Endothelial cell of umbilical vein (primary cell): ENCODE data around the gene CACNG4. TPM values are rescaled to one million over a fixed set of nuclear protein-coding genes. Genes with fewer than 3 reads are reported as not detected.

ENCODE experiments used
- BruUV-seq: library from RNA; stranded (reverse); fragments of 400-500 nt; replicated peaks from 2 replicates; lab custom pipeline; 2021; lab: Mats Ljungman, UMichigan
- CTCF ChIA-PET: fragments of 300-600, 350-600 bp; sonication (Branson Sonifier 250); formaldehyde crosslinking; loops from one replicate; lab custom pipeline; 2021; ENCODE audit warnings: antibody characterized with exemption, inconsistent platforms; lab: Charles Lee
- POLR2A ChIA-PET: fragments of 300-600, 350-600 bp; sonication (Branson Sonifier 250); formaldehyde crosslinking; loops from one replicate; lab custom pipeline; 2021; ENCODE audit warnings: antibody characterized with exemption, inconsistent platforms; lab: Charles Lee
- DNase-seq: peaks from one replicate; pipeline ENCODE4 v3.0.0-alpha.2; 2011; ENCODE audit warnings: low read depth, low spot score
- FAIRE-seq: peaks from 2 replicates; lab custom pipeline; 2011; peaks lifted over from hg19 to GRCh38; lab: Jason Lieb, UNC
- H2AFZ ChIP-seq: 2 replicates; pipeline ENCODE4 v1.6.0; 2012; ENCODE audit warnings: low read depth, low read length, control low read depth, inconsistent platforms
- H3K27ac ChIP-seq: 2 replicates; pipeline ENCODE4 v1.5.1; 2011; ENCODE audit warnings: low read depth, mild to moderate bottlenecking, control low read depth, low read length, moderate library complexity; ENCODE audit not compliant: insufficient read depth
- H3K27me3 ChIP-seq, 2 experiments: 2 replicates each; pipeline versions ENCODE4 v1.6.0 to v1.6.1; 2011; ENCODE audit warnings: low read length in 2 of 2, mixed read lengths in 1 of 2; ENCODE audit not compliant: control insufficient read depth in 2 of 2, insufficient read depth in 2 of 2
- H3K36me3 ChIP-seq, 2 experiments: 2 replicates in 1 of 2; 3 replicates in 1 of 2; pipeline ENCODE4 v1.5.1; 2011; ENCODE audit warnings: low read length in 2 of 2, mild to moderate bottlenecking in 1 of 2, moderate library complexity in 1 of 2; ENCODE audit not compliant: control insufficient read depth in 2 of 2, insufficient read depth in 2 of 2; ENCODE audit errors: extremely low read depth in 1 of 2
- H3K4me1 ChIP-seq: 3 replicates; pipeline ENCODE4 v1.5.1; 2011; ENCODE audit warnings: mild to moderate bottlenecking, low read length; ENCODE audit not compliant: control insufficient read depth, insufficient read depth; ENCODE audit errors: extremely low read depth
- H3K4me2 ChIP-seq: 2 replicates; pipeline ENCODE4 v1.6.1; 2011; ENCODE audit warnings: low read length, control low read depth, mixed read lengths; ENCODE audit not compliant: insufficient read depth
- H3K4me3 ChIP-seq, 3 experiments: fragments of 200-600 bp in 1 of 3; sonication (generic), shearing (Covaris generic) in 1 of 3; replicated peaks in 1 of 3; 2 replicates each; pipeline ENCODE4 v1.5.1; 2011 to 2016; ENCODE audit warnings: control low read depth in 3 of 3, low read length in 3 of 3, mild to moderate bottlenecking in 2 of 3, inconsistent platforms in 1 of 3, low read depth in 1 of 3, moderate library complexity in 1 of 3; ENCODE audit not compliant: insufficient read depth in 1 of 3
- H3K79me2 ChIP-seq: 2 replicates; pipeline ENCODE4 v1.6.0; 2012; ENCODE audit warnings: low read length, inconsistent platforms; ENCODE audit not compliant: control insufficient read depth, insufficient read depth
- H3K9ac ChIP-seq: replicated peaks from 2 replicates; pipeline ENCODE3; 2011; ENCODE audit warnings: low read length, control low read depth; ENCODE audit not compliant: insufficient read depth; ENCODE audit errors: extremely low read depth
- H3K9me1 ChIP-seq: replicated peaks from 3 replicates; pipeline ENCODE4 v1.6.0; 2011; ENCODE audit warnings: mild to moderate bottlenecking, low read length; ENCODE audit not compliant: control insufficient read depth, insufficient read depth; ENCODE audit errors: extremely low read depth
- H3K9me3 ChIP-seq: replicated peaks from 2 replicates; pipeline ENCODE4 v1.5.1; 2012; ENCODE audit warnings: low read length, inconsistent platforms; ENCODE audit not compliant: control insufficient read depth, insufficient read depth
- H4K20me1 ChIP-seq: replicated peaks from 2 replicates; pipeline ENCODE3; 2011; ENCODE audit warnings: mild to moderate bottlenecking, low read length; ENCODE audit not compliant: control insufficient read depth, insufficient read depth; ENCODE audit errors: extremely low read depth
- CTCF ChIP-seq, 2 donors: IDR thresholded peaks; 1 replicate in 1 of 2; 2 replicates in 1 of 2; pipeline ENCODE4 v1.5.1; 2011; ENCODE audit warnings: low read length in 2 of 2, mild to moderate bottlenecking in 2 of 2, moderate library complexity in 2 of 2, control low read depth in 1 of 2, inconsistent platforms in 1 of 2, low read depth in 1 of 2; ENCODE audit not compliant: insufficient read depth in 1 of 2; ENCODE audit errors: extremely low read depth in 1 of 2
- EZH2 ChIP-seq: IDR thresholded peaks from 2 replicates; pipeline ENCODE4 v1.6.1; 2012; ENCODE audit warnings: borderline replicate concordance, low read depth, mild to moderate bottlenecking, moderate library complexity, low read length, inconsistent platforms; ENCODE audit not compliant: severe bottlenecking
- FOS ChIP-seq: IDR thresholded peaks from 2 replicates; pipeline ENCODE4 v1.6.1; 2011; ENCODE audit warnings: mild to moderate bottlenecking, low read length, moderate library complexity, borderline replicate concordance; ENCODE audit not compliant: insufficient read depth
- GATA2 ChIP-seq: IDR thresholded peaks from 2 replicates; pipeline ENCODE4 v1.7.0; 2011; ENCODE audit warnings: low read depth, mild to moderate bottlenecking, moderate library complexity, mixed read lengths, low read length; ENCODE audit not compliant: insufficient read length, insufficient read depth
- JUN ChIP-seq: IDR thresholded peaks from 2 replicates; pipeline ENCODE4 v1.6.1; 2011; ENCODE audit warnings: borderline replicate concordance, low read depth; ENCODE audit not compliant: insufficient read length, insufficient read depth
- MYC ChIP-seq: IDR thresholded peaks from one replicate; pipeline ENCODE4 v1.6.1; 2011; ENCODE audit warnings: mild to moderate bottlenecking, low read depth, low read length
- POLR2A ChIP-seq: IDR thresholded peaks from 2 replicates; pipeline ENCODE4 v1.6.1; 2012; ENCODE audit warnings: low read depth, mild to moderate bottlenecking, control low read depth, low read length
- POLR2AphosphoS5 ChIP-seq: IDR thresholded peaks from 2 replicates; pipeline ENCODE4 v1.6.1; 2012; ENCODE audit warnings: low read depth, mild to moderate bottlenecking, control low read depth, low read length, moderate library complexity; ENCODE audit not compliant: insufficient read depth
- dilution Hi-C: fragments of 300-500 bp; cut with MboI; formaldehyde crosslinking; loops from one replicate; pipeline ENCODE4 v1.15.0; 2019; ENCODE audit warnings: low sequenced_read_pairs; ENCODE audit not compliant: extremely low pct_ligation_motif_present
- intact Hi-C: fragments of 100-400 bp; cut with micrococcal nuclease; formaldehyde crosslinking; loops from one replicate; pipeline ENCODE4 v1.10.0; 2022
- polyA plus RNA-seq, 4 experiments: library from polyadenylated mRNA; depleted of rRNA in 3 of 4; stranded (reverse) in 3 of 4; unstranded in 1 of 4; fragments of >200 nt; gene quantifications; 2 replicates each; pipeline versions ENCODE4 v1.2.1 to v1.2.3, GENCODE V29; 2011 to 2012; ENCODE audit warnings: missing spikeins in 1 of 4
- total RNA-seq: library from RNA; stranded (reverse); gene quantifications from 2 replicates; pipeline ENCODE4 v1.2.3, GENCODE V29; 2021
- TF ChIP-seq, protein P1 (sequence below): IDR thresholded peaks from 2 replicates; pipeline ENCODE4 v1.6.1; 2011; ENCODE audit not compliant: insufficient read depth, insufficient read length

Gene CACNG4
- total and polyA plus RNA-seq, 2 donors (not counting 3 experiments of a cell fraction or from before 2014, with no cell fraction given): not detected

DNA sequence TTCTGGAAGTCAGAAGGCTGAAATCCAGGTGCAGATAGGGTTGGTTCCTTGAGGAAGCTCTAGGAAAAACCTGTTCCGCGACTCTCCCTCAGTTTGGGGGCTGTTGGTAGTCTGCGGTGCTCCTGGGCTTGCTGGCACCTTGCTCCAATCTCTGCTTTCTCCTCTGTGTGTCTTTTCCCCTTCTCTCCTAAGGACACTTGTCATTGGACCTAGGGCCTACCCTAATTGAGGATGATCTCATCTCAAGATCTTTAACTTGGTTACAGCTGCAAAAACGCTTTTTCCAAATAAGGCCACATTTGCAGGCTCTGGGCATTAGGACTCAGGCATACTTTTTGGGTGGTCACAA lies 12.9 kb upstream of the CACNG4 start:
- Histone ChIP-seq H3K4me2 (no peak overlapping the region), H3K9me3 (no peaks in the 10 kb centered on the region), H3K9ac (no peak overlapping the region), H4K20me1 (no peaks in the 10 kb centered on the region), H3K4me1 (peaks cover 4% of the 10 kb centered on the region), H3K36me3 (no peaks in the 10 kb centered on the region), H3K4me3 (no peak overlapping the region), H3K27me3 (peaks cover 4 to 8% of the 10 kb centered on the region in 2 experiments), H3K27ac (no peak overlapping the region), H3K79me2 (no peaks in the 10 kb centered on the region), H3K9me1 (no peaks in the 10 kb centered on the region), H2AFZ (no peak overlapping the region)
- POLR2A ChIA-PET: no interaction called here
- no peak for DNase-seq
- CTCF ChIA-PET: no interaction called here
- FAIRE-seq: no peak
- no TSS peak for BruUV-seq
- dilution Hi-C loops (no loop called here), intact Hi-C loops (loop anchor here (5.0 kb wide), 1 partner anchor 919 kb away; no protein-coding TSS in a partner anchor)
- TF ChIP-seq MYC (no peak), GATA2 (no peak), JUN (no peak), POLR2AphosphoS5 (no peak), POLR2A (no peak), CTCF (IDR thresholded peaks at IDR 0.05; ENCODE audit: extremely low read depth in 1 of 2, insufficient read depth in 1 of 2, low read depth in 1 of 2, low read length in 2 of 2) (no peak), FOS (no peak), EZH2 (no peak)
- TF ChIP-seq, protein P1, sequence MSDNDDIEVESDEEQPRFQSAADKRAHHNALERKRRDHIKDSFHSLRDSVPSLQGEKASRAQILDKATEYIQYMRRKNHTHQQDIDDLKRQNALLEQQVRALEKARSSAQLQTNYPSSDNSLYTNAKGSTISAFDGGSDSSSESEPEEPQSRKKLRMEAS: no peak
